AG04449 (cell line): ENCODE data around the gene ICAM1.

Experiments used
- CTCF ChIA-PET: fragments of 350-600 bp; formaldehyde crosslinking; extraction: SDS; loops from one replicate; lab custom pipeline; 2021; ENCODE audit warnings: antibody characterized with exemption; lab: Yijun Ruan, JAX
- POLR2A ChIA-PET: fragments of 400-600, 350-600 bp; formaldehyde crosslinking; extraction: SDS; loops from one replicate; lab custom pipeline; 2020; ENCODE audit warnings: antibody characterized with exemption, inconsistent platforms; lab: Yijun Ruan, JAX
- DNase-seq: peaks from one replicate; pipeline ENCODE4 v3.0.0-alpha.2; 2010; ENCODE audit warnings: low read depth, low spot score
- H3K4me3 ChIP-seq: 2 replicates; pipeline ENCODE4 v1.5.1; 2011; ENCODE audit warnings: low read depth, mild to moderate bottlenecking, control low read depth, low read length
- CTCF ChIP-seq: IDR thresholded peaks from one replicate; pipeline ENCODE4 v1.5.1; 2011; ENCODE audit warnings: mild to moderate bottlenecking, moderate library complexity, low read length, control low read depth, inconsistent platforms; ENCODE audit not compliant: insufficient read depth; ENCODE audit errors: missing control alignments

ICAM1 gene

GRCh38 chr19:10285393-10285792 lies 14.5 kb downstream of the ICAM1 start:
- CTCF ChIA-PET, result interaction anchor here (0.6 to 2.9 kb wide), 7 partner anchors 14 to 355 kb away, joined by 3 to 6 read pairs (median 4); partner anchors contain the start of genes ICAM1 and TYK2
- H3K4me3 ChIP-seq, result no peak overlapping the region
- POLR2A ChIA-PET, result interaction anchor here (1.6 kb wide), 1 partner anchor 48 kb away, joined by 4 read pairs; the partner anchor contains the start of gene RAVER1
- no peak for DNase-seq
- TF ChIP-seq CTCF, result no peak

- no peak for DNase-seq
- H3K4me3 ChIP-seq, result no peak within 1 kb of the TSS
- ChIA-PET CTCF (interaction anchor here (0.8 to 2.9 kb wide), 7 partner anchors 9 to 356 kb away, joined by 3 to 6 read pairs (median 4); partner anchors contain the start of gene ICAM1), POLR2A (no interaction called here)
- TF ChIP-seq CTCF, result no peak
Observed at GRCh38 chr19:10286803-10287737, 16.1 kb downstream of the ICAM1 start, which contains the start of gene ICAM4. TSS of gene ICAM4 (plus strand) at chr19:10286955. CDS start at chr19:10287013, 58 bp downstream.

- ChIA-PET POLR2A (interaction anchor here (0.7 to 2.3 kb wide), 10 partner anchors 12 to 45 kb away, joined by 3 to 15 read pairs (median 4); partner anchors contain the start of genes ICAM1 and RAVER1), CTCF (interaction anchor here (1.0 to 2.4 kb wide), 9 partner anchors 9 to 358 kb away, joined by 3 to 22 read pairs (median 4); partner anchors contain the start of gene ICAM1)
- no peak for TF ChIP-seq CTCF
- DNase-seq, result no peak
- H3K4me3 ChIP-seq, result peak overlapping the region; percentile 60
Observed at GRCh38 chr19:10288662-10289166, 17.8 kb downstream of the ICAM1 start.

- ChIA-PET POLR2A (interaction anchor here (0.5 to 2.3 kb wide), 14 partner anchors 9 to 124 kb away, joined by 3 to 15 read pairs (median 4); partner anchors contain the start of genes ICAM1 and RAVER1), CTCF (interaction anchor here (0.6 to 2.4 kb wide), 9 partner anchors 9 to 134 kb away, joined by 3 to 22 read pairs (median 4); partner anchors contain the start of gene ICAM1)
- DNase-seq, result no peak
- peak overlapping the region; percentile 60 for H3K4me3 ChIP-seq
- TF ChIP-seq CTCF, result no peak
Observed at GRCh38 chr19:10289167-10289835, 18.4 kb downstream of the ICAM1 start.

GRCh38 chr19:10289836-10290356 lies 19.0 kb downstream of the ICAM1 start, which contains the start of gene ICAM5:
TSS of gene ICAM5 (plus strand) at chr19:10289952. CDS start at chr19:10290044, 92 bp downstream.
- no peak for TF ChIP-seq CTCF

More at GRCh38 chr19:10289836-10290356, 19.0 kb downstream of the ICAM1 start, which contains the start of gene ICAM5:
- CTCF ChIA-PET, result interaction anchor here (0.6 to 2.4 kb wide), 8 partner anchors 10 to 134 kb away, joined by 3 to 22 read pairs (median 5); partner anchors contain the start of gene ICAM1
- POLR2A ChIA-PET, result interaction anchor here (0.5 to 2.3 kb wide), 9 partner anchors 8 to 123 kb away, joined by 3 to 15 read pairs (median 4); partner anchors contain the start of gene RAVER1
- peak within 1 kb of the TSS; percentile 60 for H3K4me3 ChIP-seq
- DNase-seq, result no peak
